Liver (tissue), 9 donors: ENCODE data around the gene IPO5. TPM values are rescaled to one million over a fixed set of nuclear protein-coding genes. Genes with fewer than 3 reads are reported as not detected.
A peak's percentile ranks its signal among the peaks of the same experiment; 100 is the strongest.

Source experiments
- DNase-seq: peaks from one replicate; pipeline ENCODE4 v3.0.0-alpha.2; 2017; ENCODE audit warnings: low spot score
- H3K27ac ChIP-seq, 2 donors: one replicate each; pipeline ENCODE4 v1.7.0; 2013; ENCODE audit warnings: inconsistent platforms in 2 of 2, low read length in 2 of 2, control low read depth in 1 of 2, low read depth in 1 of 2, mild to moderate bottlenecking in 1 of 2
- H3K27me3 ChIP-seq, 4 donors: one replicate each; pipeline versions ENCODE4 v1.6.1 to v1.7.0; 2013; ENCODE audit warnings: low read length in 3 of 4, inconsistent platforms in 1 of 4, mild to moderate bottlenecking in 1 of 4, moderate library complexity in 1 of 4; ENCODE audit not compliant: control insufficient read depth in 4 of 4, insufficient read depth in 4 of 4
- H3K36me3 ChIP-seq, 4 donors: one replicate each; pipeline versions ENCODE4 v1.6.1 to v1.7.0; 2013; ENCODE audit warnings: low read length in 3 of 4, mild to moderate bottlenecking in 3 of 4, low read depth in 1 of 4, moderate library complexity in 1 of 4; ENCODE audit not compliant: control insufficient read depth in 4 of 4, insufficient read depth in 3 of 4
- H3K4me1 ChIP-seq, 4 donors: one replicate each; pipeline versions ENCODE4 v1.6.1 to v1.7.0; 2013; ENCODE audit warnings: low read length in 3 of 4, mild to moderate bottlenecking in 3 of 4, moderate library complexity in 1 of 4; ENCODE audit not compliant: control insufficient read depth in 4 of 4, insufficient read depth in 4 of 4
- H3K4me3 ChIP-seq, 3 donors: one replicate each; pipeline versions ENCODE4 v1.6.1 to v1.7.0; 2013; ENCODE audit warnings: low read length in 3 of 3, control low read depth in 1 of 3, low read depth in 1 of 3, mild to moderate bottlenecking in 1 of 3
- H3K9ac ChIP-seq, 2 donors: one replicate each; pipeline ENCODE4 v1.7.0; 2013; ENCODE audit warnings: low read length in 2 of 2, mild to moderate bottlenecking in 2 of 2, moderate library complexity in 2 of 2, control low read depth in 1 of 2, low read depth in 1 of 2
- H3K9me3 ChIP-seq, 4 donors: one replicate each; pipeline versions ENCODE4 v1.6.1 to v1.7.0; 2013; ENCODE audit warnings: low read length in 3 of 4; ENCODE audit not compliant: control insufficient read depth in 4 of 4
- FOXA1 ChIP-seq: IDR thresholded peaks from 2 replicates; pipeline ENCODE4 v1.6.1; 2016; ENCODE audit warnings: antibody characterized with exemption
- FOXA2 ChIP-seq: IDR thresholded peaks from 2 replicates; pipeline ENCODE4 v1.6.1; 2016; ENCODE audit warnings: antibody characterized with exemption
- HNF4A ChIP-seq, 2 donors: conservative IDR thresholded peaks; 2 replicates each; pipeline ENCODE4 v1.6.1; 2016; ENCODE audit warnings: antibody characterized with exemption in 2 of 2, mild to moderate bottlenecking in 2 of 2
- NR2F2 ChIP-seq: IDR thresholded peaks from 2 replicates; pipeline ENCODE4 v1.6.1; 2016; ENCODE audit warnings: antibody characterized with exemption
- RAD21 ChIP-seq, 2 donors: IDR thresholded peaks; 2 replicates each; pipeline ENCODE4 v1.6.1; 2016; ENCODE audit warnings: antibody characterized with exemption in 2 of 2, mild to moderate bottlenecking in 2 of 2
- TAF1 ChIP-seq: conservative IDR thresholded peaks from 2 replicates; pipeline ENCODE4 v1.6.1; 2016; ENCODE audit warnings: antibody characterized with exemption, mild to moderate bottlenecking
- YY1 ChIP-seq: IDR thresholded peaks from 2 replicates; pipeline ENCODE4 v1.6.1; 2016; ENCODE audit warnings: antibody characterized with exemption, mild to moderate bottlenecking
- WGBS: extraction: QIAGEN DNeasy Blood & Tissue Kit; methylation state at CpG from one replicate; pipeline ENCODE4 v1.1.7; 2013; 5-methylcytosine and 5-hydroxymethylcytosine counted together
- polyA plus RNA-seq, 2 donors: library from polyadenylated mRNA; stranded (reverse) in 1 of 2; unstranded in 1 of 2; fragments of 200-250 nt in 1 of 2; fragments of >200 nt in 1 of 2; fragmentation: Nextera tagmentation in 1 of 2; extraction: Ambion mirVana in 1 of 2; gene quantifications; one replicate each; pipeline versions ENCODE4 v1.2.1 to v1.2.3, GENCODE V29; 2013 to 2015
- total RNA-seq, 2 donors: library from RNA; depleted of rRNA; stranded (reverse); fragments of >200 nt; gene quantifications; one replicate each; pipeline ENCODE4 v1.2.3, GENCODE V29; 2014
- TF ChIP-seq, protein P1 (sequence below): IDR thresholded peaks from 2 replicates; pipeline ENCODE4 v1.6.1; 2016; ENCODE audit warnings: antibody characterized with exemption
- TF ChIP-seq, protein P2 (sequence below): IDR thresholded peaks from 2 replicates; pipeline ENCODE4 v1.6.1; 2016; ENCODE audit warnings: antibody characterized with exemption
- TF ChIP-seq, protein P3 (sequence below): IDR thresholded peaks from 2 replicates; pipeline ENCODE4 v1.6.1; 2016; ENCODE audit warnings: antibody characterized with exemption, mild to moderate bottlenecking
- TF ChIP-seq, protein P4 (sequence below): fragments of 150-350 bp; IDR thresholded peaks from 2 replicates; pipeline ENCODE4 v1.5.1; 2017; ENCODE audit warnings: improper control_type of control experiment, low read depth, low read length; ENCODE audit not compliant: missing input control
- donor health status: healthy.
- donor health status: healthy.
- donor health status: healthy.
- donor health status: healthy.
- donor health status: healthy.

Gene IPO5
- total and polyA plus RNA-seq, 4 donors: 19.2 to 92.8 (median 46.6) TPM

DNA sequence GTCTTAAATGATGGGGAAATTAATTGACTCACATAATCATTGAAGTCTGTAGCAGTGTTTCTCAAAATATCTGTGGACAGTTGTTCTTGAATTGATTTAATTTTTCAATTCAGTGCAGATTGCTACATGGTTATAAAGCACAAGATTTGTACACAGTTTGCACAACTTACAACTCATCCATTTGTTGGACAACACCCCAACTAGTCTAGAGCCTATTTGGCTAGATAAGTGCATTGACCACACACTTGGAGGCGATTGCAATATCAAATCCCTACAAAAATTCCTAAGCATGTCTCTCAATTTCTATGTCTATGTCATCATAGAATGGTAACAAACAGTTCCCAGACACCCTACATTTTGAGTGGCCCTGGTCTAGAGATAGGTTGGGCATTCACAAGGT is 48.0 kb upstream of the IPO5 start:
- Histone ChIP-seq H3K4me3 (no peak overlapping the region), H3K9me3 (no peaks in the 10 kb centered on the region), H3K27ac (no peak overlapping the region), H3K27me3 (no peaks in the 10 kb centered on the region), H3K4me1 (no peaks in the 10 kb centered on the region), H3K9ac (no peak overlapping the region), H3K36me3 (no peaks in the 10 kb centered on the region)
- WGBS: 71% methylated on average over 1 of the region's 1 CpG
- no peak for TF ChIP-seq HNF4A (conservative IDR thresholded peaks at IDR 0.05)
- no peak for TF ChIP-seq FOXA2
- TF ChIP-seq, protein P1, sequence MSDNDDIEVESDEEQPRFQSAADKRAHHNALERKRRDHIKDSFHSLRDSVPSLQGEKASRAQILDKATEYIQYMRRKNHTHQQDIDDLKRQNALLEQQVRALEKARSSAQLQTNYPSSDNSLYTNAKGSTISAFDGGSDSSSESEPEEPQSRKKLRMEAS: no peak
- DNase-seq: no peak

DNA sequence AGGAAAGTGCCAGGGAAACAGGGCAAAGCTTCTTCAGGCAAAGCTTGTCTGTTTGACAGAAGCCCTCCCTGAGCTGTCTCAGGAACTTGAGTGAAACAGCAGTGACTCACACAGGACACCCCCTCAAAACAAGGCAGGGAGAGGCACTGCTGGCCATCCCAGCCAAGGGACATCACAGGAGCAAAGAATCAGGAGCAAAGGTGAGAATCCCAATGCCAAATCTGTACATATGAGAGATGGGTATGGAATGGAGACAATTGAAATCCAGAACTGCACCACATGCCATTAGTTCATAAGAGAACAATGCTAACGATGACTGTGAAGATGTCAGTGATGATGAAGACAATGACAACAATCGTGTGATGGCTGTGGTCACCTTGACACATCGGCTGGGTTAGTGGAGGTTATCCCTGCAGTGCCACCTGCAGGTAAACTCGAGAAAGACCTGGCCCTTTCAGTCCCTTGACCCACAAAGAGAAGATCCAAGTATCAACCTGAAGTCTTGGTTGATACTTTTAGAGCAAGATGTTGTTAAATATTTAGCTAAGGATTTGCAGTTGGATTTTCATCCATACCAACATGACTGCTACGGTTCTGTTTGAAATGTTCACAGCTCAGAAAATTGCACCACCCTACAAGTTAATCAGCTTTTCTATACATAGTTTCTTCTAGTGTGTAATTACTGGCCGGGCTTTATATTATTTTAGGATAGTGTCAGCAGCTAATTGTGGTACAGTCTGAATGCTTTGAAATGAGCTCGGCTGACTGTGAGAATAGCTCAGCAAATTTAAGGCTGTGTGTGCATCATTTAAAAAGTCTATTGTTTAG is 42.0 kb upstream of the IPO5 start:
- Histone ChIP-seq H3K9me3 (no peaks in the 10 kb centered on the region), H3K36me3 (no peaks in the 10 kb centered on the region), H3K4me1 (no peaks in the 10 kb centered on the region), H3K4me3 (no peak overlapping the region), H3K27ac (no peak overlapping the region), H3K9ac (no peak overlapping the region), H3K27me3 (no peaks in the 10 kb centered on the region)
- TF ChIP-seq TAF1: no peak
- TF ChIP-seq YY1: no peak
- TF ChIP-seq, protein P2, sequence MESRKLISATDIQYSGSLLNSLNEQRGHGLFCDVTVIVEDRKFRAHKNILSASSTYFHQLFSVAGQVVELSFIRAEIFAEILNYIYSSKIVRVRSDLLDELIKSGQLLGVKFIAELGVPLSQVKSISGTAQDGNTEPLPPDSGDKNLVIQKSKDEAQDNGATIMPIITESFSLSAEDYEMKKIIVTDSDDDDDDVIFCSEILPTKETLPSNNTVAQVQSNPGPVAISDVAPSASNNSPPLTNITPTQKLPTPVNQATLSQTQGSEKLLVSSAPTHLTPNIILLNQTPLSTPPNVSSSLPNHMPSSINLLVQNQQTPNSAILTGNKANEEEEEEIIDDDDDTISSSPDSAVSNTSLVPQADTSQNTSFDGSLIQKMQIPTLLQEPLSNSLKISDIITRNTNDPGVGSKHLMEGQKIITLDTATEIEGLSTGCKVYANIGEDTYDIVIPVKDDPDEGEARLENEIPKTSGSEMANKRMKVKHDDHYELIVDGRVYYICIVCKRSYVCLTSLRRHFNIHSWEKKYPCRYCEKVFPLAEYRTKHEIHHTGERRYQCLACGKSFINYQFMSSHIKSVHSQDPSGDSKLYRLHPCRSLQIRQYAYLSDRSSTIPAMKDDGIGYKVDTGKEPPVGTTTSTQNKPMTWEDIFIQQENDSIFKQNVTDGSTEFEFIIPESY: no peak
- TF ChIP-seq, protein P1: no peak
- TF ChIP-seq FOXA1: no peak
- TF ChIP-seq RAD21 (IDR thresholded peaks at IDR 0.05): peak; percentile 12 to 55
- TF ChIP-seq, protein P3, sequence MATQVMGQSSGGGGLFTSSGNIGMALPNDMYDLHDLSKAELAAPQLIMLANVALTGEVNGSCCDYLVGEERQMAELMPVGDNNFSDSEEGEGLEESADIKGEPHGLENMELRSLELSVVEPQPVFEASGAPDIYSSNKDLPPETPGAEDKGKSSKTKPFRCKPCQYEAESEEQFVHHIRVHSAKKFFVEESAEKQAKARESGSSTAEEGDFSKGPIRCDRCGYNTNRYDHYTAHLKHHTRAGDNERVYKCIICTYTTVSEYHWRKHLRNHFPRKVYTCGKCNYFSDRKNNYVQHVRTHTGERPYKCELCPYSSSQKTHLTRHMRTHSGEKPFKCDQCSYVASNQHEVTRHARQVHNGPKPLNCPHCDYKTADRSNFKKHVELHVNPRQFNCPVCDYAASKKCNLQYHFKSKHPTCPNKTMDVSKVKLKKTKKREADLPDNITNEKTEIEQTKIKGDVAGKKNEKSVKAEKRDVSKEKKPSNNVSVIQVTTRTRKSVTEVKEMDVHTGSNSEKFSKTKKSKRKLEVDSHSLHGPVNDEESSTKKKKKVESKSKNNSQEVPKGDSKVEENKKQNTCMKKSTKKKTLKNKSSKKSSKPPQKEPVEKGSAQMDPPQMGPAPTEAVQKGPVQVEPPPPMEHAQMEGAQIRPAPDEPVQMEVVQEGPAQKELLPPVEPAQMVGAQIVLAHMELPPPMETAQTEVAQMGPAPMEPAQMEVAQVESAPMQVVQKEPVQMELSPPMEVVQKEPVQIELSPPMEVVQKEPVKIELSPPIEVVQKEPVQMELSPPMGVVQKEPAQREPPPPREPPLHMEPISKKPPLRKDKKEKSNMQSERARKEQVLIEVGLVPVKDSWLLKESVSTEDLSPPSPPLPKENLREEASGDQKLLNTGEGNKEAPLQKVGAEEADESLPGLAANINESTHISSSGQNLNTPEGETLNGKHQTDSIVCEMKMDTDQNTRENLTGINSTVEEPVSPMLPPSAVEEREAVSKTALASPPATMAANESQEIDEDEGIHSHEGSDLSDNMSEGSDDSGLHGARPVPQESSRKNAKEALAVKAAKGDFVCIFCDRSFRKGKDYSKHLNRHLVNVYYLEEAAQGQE: no peak
- TF ChIP-seq, protein P4, sequence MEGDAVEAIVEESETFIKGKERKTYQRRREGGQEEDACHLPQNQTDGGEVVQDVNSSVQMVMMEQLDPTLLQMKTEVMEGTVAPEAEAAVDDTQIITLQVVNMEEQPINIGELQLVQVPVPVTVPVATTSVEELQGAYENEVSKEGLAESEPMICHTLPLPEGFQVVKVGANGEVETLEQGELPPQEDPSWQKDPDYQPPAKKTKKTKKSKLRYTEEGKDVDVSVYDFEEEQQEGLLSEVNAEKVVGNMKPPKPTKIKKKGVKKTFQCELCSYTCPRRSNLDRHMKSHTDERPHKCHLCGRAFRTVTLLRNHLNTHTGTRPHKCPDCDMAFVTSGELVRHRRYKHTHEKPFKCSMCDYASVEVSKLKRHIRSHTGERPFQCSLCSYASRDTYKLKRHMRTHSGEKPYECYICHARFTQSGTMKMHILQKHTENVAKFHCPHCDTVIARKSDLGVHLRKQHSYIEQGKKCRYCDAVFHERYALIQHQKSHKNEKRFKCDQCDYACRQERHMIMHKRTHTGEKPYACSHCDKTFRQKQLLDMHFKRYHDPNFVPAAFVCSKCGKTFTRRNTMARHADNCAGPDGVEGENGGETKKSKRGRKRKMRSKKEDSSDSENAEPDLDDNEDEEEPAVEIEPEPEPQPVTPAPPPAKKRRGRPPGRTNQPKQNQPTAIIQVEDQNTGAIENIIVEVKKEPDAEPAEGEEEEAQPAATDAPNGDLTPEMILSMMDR: peak; percentile 11
- no peak for TF ChIP-seq NR2F2
- WGBS: 49% methylated on average over 7 of the region's 7 CpGs
- DNase-seq: no peak
